HUDEP-2 (cell line): ENCODE results near the gene SIDT2.
A peak's percentile ranks its signal among the peaks of the same experiment; 100 is the strongest.

Experiments used
- DNase-seq, 76 experiments: peaks; one replicate each; lab custom pipeline; 2025; ENCODE audit not compliant: unreplicated experiment in 76 of 76; lab: John Stamatoyannopoulos, UW

The SIDT2 gene

DNA sequence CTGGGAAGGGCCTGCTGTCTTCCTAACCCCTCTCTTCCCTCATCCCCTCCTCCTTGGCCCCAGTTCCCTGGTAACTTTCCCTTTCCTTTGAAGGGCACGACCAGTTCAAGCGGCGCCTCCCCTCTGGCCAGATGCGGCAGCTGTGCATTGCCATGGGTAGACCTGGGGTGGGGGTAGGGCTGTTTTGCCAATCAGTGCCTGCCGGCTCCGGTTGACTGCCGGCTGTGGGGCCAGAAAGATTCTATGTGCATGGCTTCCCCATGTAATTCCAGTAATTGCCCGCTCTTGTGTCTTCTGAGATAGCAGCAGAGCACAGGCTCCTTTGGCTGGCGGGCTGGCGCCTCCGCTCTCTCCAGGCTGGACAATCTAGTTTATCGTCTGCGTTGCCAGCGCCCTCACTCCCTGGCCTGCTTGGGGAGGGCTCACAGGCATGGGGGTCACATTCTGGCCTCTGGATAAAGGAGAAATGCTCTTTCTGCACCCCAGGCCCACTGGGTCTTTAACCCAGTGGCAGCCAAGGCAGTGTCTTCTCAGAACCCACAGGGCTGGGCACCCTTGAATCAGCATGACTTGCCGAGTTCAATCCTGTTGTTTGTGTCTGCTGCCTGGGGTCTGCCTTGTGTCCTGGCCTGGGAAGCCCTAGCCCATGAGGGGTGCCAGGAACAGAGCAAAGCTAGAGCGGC is 9.4 kb downstream of the SIDT2 start:
- no peak for DNase-seq

DNA sequence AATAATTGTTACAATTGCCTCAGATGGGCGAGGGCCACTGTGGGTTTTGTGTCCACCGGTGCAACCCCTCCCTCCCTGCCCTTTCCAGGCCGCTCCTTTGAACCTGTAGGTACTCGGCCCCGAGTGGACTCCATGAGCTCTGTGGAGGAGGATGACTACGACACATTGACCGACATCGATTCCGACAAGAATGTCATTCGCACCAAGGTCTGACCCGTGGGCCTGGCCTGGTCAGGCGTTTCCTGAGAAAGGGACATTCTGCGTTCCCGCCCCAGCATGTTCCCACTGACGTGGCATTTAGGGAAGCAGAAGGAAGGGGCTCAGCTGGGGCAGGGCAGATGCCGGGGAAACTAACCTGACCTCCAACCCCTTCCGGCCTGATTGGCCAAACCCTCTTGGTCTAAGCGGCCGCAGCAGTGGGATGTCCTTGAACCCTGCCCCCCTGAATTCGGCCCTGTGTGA is 10.1 kb downstream of the SIDT2 start:
- DNase-seq, result no peak

- DNase-seq, result no peak
Observed at GRCh38 chr11:117189191-117189940, 10.8 kb downstream of the SIDT2 start.

GRCh38 chr11:117189941-117190544 is 11.5 kb downstream of the SIDT2 start:
- no peak for DNase-seq

- no peak for DNase-seq
Observed at GRCh38 chr11:117191680-117192400, 13.3 kb downstream of the SIDT2 start.

- no peak for DNase-seq
Observed at GRCh38 chr11:117192401-117192875, 13.9 kb downstream of the SIDT2 start.

- DNase-seq, result no peak
Observed at GRCh38 chr11:117193130-117194020, 14.8 kb downstream of the SIDT2 start.

DNA sequence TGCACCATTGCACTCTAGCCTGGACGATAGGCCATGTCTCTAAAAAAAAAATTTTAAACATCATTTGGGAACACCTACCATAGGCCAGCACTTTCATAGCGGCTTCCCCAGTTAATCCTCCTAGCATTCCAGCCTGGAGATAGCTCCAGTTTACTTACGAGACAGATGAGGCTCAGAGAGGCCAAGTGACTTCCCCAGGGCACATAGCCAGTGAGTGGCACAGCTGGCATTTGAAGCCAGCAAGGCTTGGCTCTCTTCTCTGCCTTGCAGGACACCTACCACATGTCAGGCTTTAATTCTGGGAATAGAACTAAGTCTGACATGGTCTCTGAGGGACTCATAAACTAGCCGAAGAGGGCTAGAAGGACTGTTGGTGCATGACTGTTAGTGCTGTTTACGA is 15.7 kb downstream of the SIDT2 start:
- no peak for DNase-seq

GRCh38 chr11:117195258-117195657 is 16.7 kb downstream of the SIDT2 start:
- DNase-seq, result no peak

- DNase-seq, result no peak
Observed at GRCh38 chr11:117195761-117196160, 17.2 kb downstream of the SIDT2 start.

GRCh38 chr11:117197006-117197405 is 18.5 kb downstream of the SIDT2 start:
- no peak for DNase-seq

GRCh38 chr11:117197516-117198456 is 19.2 kb downstream of the SIDT2 start:
- DNase-seq, result peak in 67 of 76 experiments; percentile 5 to 81 (median 55)

- no peak for DNase-seq
Observed at GRCh38 chr11:117198613-117199012, 20.1 kb downstream of the SIDT2 start.

DNA sequence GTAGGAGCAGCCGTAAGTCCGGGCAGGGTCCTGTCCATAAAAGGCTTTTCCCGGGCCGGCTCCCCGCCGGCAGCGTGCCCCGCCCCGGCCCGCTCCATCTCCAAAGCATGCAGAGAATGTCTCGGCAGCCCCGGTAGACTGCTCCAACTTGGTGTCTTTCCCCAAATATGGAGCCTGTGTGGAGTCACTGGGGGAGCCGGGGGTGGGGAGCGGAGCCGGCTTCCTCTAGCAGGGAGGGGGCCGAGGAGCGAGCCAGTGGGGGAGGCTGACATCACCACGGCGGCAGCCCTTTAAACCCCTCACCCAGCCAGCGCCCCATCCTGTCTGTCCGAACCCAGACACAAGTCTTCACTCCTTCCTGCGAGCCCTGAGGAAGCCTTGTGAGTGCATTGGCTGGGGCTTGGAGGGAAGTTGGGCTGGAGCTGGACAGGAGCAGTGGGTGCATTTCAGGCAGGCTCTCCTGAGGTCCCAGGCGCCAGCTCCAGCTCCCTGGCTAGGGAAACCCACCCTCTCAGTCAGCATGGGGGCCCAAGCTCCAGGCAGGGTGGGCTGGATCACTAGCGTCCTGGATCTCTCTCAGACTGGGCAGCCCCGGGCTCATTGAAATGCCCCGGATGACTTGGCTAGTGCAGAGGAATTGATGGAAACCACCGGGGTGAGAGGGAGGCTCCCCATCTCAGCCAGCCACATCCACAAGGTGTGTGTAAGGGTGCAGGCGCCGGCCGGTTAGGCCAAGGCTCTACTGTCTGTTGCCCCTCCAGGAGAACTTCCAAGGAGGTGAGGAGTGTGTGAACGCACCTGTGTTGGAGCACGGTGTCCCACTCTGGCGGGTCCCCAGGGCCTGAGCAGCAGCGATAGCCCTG is 20.7 kb downstream of the SIDT2 start, which contains the start of gene TAGLN:
TAGLN (plus strand) TSS at position 318 of the 863 bp plus-strand sequence. CDS start 3,644 bp downstream, outside the sequence.
- DNase-seq, result no peak

- no peak for DNase-seq
Observed at GRCh38 chr11:117199916-117200812, 21.6 kb downstream of the SIDT2 start.

GRCh38 chr11:117200813-117201657 is 22.5 kb downstream of the SIDT2 start:
- DNase-seq, result peak in 1 of 76 experiments; percentile 7
